Measurements from ENCODE around the gene NID2. TPM values are rescaled to one million over a fixed set of nuclear protein-coding genes. Genes with fewer than 3 reads are reported as not detected.

The NID2 gene
- 14.2 and 34.4 TPM in 2 replicates for total RNA-seq

GRCh38 chr14:52068615-52069306 lies at the start of gene NID2:
TSS of gene NID2 (minus strand) at chr14:52069059. CDS start at chr14:52068994, 65 bp downstream.

GRCh38 chr14:51989293-51990234 lies 79.3 kb downstream of the NID2 start, which contains the start of gene RTRAF:
TSS of gene RTRAF (plus strand) at chr14:51989546. CDS start at chr14:51989640, 94 bp downstream.

Other genes with a start within 250 kb of the NID2 start
- 1.2 and 4.3 TPM in 2 replicates for gene GNG2, start 208.4 kb downstream of the NID2 start, total RNA-seq
- 149 and 157 TPM in 2 replicates for gene RTRAF, start 79.5 kb downstream of the NID2 start, total RNA-seq
- gene PTGDR, start 198.6 kb upstream of the NID2 start, total RNA-seq: not detected in 2 replicates
- gene PTGER2, start 245.3 kb upstream of the NID2 start, total RNA-seq: 1.4 TPM in 1 of 2 replicates, not detected in the other

All from endothelial cell of coronary artery (primary cell).